HuH-7 (cell line): ENCODE data around the gene SIRT6.
"Not testable (repeated sequence)": the region's sequence is repeated elsewhere in the genome, so short reads cannot be mapped to it uniquely, and the experiment has no call there.

ENCODE experiments used
- DNase-seq: peaks from one replicate; pipeline ENCODE4 v3.0.0; 2011; ENCODE audit warnings: low spot score

Gene SIRT6

GRCh38 chr19:4199699-4200293, 17.4 kb upstream of the SIRT6 start:
- peak; percentile 75 for DNase-seq

DNA sequence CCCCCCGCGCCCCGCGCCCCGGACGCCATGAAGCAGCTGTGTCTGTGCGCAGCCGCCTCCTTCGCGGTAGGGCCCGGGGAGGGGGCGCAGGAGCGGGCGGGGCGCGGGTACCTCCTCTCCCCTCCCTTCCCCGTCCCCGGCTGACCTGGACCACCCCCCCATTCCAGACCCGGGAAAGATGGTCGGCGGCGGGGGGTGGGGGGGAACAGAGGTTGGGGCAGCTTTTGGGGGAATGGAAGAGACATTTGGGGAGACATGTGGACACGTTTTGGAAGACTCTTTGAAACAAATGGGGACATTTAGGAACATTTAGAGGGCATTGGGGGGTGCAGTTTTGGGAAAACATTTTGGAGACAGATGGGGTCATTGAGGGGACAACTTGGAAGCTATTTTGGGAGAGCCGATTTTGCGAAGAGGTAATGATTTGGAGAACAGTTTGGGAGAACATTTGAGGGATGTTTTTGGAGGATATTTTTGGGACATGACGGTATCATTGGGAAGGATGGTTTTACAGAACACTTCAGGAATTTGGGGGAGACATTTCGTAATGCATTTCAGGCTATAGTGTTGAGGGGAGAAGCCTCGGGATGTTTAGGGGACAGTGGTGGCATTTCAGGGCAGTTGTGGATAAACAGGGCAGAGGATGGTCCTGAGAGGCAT, 16.2 kb upstream of the SIRT6 start:
- no peak for DNase-seq

GRCh38 chr19:4197625-4198466, 15.5 kb upstream of the SIRT6 start:
- DNase-seq, result no peak

DNA sequence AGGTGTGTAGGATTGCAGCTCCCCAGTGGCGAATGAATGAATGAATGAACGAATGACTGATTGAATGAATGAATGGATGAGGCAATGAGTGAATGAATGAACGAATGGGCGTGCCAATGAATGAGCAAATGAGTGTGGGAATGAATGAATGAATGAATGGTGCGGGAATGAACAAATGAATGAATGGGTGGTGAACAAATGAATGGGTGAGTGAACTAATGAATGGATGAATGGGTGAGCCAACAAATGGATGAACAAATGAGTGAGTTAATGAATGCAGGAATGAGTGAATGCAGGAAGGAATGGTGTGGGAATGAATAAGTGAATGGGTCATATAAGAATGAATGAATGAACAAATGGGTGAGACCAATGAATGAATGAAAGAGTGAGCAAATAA, 14.9 kb upstream of the SIRT6 start:
- no peak for DNase-seq

DNA sequence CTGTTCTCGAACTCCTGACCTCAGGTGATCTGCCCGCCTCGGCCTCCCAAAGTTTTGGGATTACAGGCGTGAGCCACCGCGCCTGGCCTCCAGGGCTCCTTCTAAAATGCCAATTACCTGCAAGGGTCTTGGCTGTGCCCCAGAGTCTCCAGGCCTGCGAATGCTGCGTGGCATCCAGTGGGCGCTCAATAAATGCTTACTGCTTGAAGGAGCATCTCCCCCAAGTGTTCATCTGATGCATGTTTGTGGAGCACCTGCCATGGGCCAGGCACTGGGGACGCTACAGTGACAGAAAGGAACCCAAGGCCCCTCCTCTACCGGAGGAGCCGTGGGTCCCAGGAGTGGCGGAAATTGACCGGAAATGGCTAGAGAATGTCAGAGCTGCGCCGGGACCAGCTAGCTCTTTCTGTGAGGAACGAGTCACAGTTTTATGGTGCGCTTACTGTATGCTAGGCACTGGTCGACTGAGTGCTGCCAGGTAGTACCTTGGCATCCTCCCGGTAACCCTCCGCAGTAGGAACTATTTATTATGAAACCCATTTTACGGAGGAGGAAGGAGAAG, 14.3 kb upstream of the SIRT6 start:
- no peak for DNase-seq

GRCh38 chr19:4196009-4196408, 13.6 kb upstream of the SIRT6 start:
- no peak for DNase-seq

GRCh38 chr19:4194353-4194752, 12.0 kb upstream of the SIRT6 start:
- no peak for DNase-seq

GRCh38 chr19:4192537-4192936, 10.2 kb upstream of the SIRT6 start:
- not testable (repeated sequence) for DNase-seq

DNA sequence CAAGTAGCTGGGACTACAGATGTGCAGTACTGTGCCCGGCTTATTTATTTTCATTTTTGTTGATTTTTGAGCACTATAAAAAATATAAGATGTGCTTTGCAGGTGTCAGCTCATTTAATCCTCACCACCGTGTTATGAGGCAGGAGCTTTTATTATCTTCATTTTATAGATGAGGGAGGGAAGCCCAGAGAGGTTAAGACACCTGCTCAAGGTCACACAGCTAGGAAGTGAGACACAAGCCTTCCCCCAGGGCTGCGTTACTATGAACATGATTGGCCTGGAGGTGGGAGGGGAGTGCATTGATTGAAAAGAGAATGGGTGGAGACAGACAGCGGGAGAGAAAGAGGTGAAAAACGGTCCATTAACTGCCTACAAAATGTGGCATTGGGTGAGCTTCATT, 7.3 kb upstream of the SIRT6 start:
- no peak for DNase-seq

DNA sequence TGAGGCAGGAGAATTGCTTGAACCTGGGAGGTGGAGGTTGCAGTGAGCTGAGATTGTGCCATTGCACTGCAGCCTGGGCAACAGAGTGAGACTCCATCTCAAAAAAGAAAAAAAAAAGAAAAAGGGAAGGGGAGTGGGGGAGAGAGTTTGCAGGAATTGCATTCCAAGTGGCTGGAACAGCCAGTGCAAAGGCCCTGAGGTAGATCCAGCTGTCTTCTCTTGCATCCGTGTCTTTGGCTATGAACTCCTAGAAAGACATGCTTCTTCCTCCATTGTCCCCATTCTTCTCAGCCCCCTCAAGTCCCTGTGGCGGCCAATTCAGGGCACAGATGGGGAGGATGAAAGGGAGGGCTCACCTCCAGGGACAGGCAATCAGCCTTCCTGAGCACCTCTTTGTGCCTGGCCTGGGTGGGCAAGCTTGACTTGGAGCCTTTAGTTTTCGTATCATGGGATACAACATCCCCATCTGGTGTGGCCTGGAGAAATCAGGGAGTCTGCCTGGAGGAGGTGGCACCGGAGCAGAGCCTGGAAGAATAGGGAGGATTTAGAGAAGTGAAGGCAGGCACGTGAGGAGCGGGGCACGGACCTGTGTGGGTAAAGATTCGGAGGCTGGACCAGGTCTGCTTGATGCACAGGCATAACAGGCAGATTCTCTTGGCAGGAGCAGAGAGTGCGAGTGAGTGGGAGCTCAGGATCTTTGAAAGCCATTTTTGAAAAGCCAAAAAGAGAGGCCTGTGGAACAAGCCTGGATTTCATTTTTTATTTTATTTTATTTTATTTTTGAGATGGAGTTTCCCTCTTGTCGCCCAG, 5.2 kb upstream of the SIRT6 start:
- DNase-seq, result no peak

DNA sequence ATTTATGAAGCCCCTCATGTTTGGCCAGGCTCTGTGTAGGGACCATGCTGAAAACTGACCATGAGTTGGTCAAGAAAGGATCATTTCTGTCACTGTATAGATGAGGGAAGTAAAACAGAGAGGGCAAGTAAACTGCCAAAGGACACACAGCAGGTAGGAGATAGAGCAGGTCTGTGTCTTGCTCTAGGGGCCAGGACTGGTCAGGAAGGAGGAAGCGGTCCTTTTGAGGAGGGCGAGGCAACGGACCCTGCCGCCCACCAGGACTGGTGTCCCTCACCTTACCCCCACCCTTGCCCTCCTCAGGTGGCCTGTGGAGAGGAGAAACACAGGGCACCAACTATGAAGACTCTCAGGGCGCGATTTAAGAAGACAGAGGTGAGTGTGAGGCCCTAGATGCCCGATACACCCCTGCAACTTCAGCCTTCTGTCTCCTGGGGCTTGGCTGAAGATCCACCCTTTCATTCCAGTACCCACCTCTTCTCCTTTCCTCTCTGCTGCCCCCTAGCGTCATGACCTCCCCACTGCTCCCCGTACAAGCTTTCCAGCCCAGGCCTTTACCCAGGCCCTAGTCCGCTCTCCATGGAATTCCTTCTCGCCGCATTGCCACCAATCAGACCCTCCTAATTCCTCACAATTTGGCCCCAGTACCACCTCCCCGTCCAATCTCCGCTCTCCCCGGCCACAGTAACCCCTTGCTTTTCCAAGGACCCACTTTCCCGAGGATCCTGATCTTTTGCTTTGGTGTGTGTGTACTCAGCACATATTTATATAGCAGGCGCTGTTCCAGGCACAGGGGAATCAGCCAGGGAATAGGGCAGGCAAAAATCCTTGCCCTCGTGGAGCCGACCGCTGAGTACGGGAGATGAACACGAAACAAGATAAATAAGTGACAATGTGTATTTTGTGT, 4.0 kb upstream of the SIRT6 start:
- peak; percentile 93 for DNase-seq

- DNase-seq, result no peak
These were observed 3.2 kb upstream of the SIRT6 start for GRCh38 chr19:4185413-4186086.

GRCh38 chr19:4184718-4185352, 2.5 kb upstream of the SIRT6 start:
- DNase-seq, result no peak

- no peak for DNase-seq
These were observed 1.8 kb upstream of the SIRT6 start for GRCh38 chr19:4183967-4184717.

DNA sequence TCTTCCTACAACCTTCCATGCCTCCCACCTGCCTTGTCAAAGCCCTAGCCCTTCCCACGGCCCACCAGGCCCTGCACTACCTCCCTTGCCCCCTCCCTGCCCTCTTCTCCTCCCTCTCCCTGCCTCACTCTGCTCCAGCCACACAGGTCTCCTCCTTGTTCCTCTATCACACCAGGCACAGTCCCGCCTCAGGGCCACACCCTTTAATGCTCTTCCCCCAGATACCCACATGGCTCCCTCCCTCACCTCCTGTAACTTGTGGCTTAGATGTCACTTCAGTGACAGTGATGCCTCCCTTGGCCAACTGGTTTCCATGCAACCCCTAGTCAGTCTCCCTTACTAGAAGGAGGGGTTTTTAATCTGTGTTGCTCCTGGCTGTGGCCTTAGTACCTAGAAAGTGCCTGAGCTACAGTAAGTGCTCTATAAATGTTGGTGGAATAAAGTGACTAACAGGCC, 1.3 kb downstream of the SIRT6 start:
- DNase-seq, result no peak

- DNase-seq, result no peak
These were observed 3.4 kb downstream of the SIRT6 start for GRCh38 chr19:4178990-4179389.

- DNase-seq, result no peak
These were observed 5.2 kb downstream of the SIRT6 start for GRCh38 chr19:4177146-4177545.

DNA sequence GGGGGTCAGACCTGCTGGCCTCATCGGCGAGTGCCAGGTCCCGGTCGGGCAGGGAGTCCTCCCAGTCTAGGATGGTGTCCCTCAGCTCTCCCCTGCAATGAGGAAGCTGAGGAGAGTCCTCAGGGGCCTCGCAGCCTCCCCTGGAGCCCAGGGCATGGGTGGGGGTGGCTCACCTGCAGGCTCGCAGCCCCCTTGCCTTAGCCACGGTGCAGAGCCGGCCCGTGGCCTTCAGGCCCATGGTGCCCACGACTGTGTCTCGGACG, 6.8 kb downstream of the SIRT6 start:
- no peak for DNase-seq

DNA sequence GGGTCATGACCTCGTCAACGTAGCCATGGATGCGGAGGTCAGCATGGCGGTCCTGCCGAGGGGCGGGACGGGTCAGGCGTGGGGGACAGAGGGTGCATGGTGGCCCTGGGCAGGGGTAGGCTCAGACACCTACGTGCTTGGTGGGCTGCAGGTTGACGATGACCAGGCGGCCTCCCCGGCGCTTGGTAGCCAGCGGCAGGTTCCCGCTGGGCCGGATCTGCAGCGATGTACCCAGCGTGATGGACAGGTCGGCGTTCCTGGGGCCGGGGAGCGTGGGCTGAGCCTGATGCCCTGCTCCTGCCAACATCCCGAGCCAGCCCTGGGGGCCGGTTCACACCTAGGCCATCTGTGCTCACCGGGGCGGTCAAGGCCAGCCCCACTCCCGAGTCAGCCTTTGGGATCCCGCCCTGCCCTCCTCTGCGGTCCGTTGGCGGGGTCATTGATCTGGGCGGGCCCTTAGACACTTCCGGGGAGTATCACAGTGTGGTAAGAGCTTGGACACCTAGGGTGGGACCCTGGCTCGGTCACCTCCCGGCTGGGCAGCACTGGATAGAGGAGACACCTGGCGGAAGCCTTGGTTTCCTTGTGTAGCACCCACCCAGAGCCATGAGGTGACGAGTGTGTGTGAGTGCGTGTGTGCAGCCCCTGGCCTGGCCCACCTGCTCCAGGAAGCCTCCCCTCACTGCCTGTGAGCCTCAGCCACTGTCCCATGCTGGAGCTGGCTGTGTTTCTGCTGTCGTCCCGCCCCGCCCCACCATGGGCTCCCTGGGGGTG, 7.3 kb downstream of the SIRT6 start:
- no peak for DNase-seq
